NCI-H526 (cell line): ENCODE data around the gene PHEX.
A peak's percentile ranks its signal among the peaks of the same experiment; 100 is the strongest.
"Not testable (repeated sequence)": the region's sequence is repeated elsewhere in the genome, so short reads cannot be mapped to it uniquely, and the experiment has no call there.

Experiments
- DNase-seq, 2 experiments: peaks; one replicate each; lab custom pipeline; 2025; lab: John Stamatoyannopoulos, UW

PHEX gene

DNA sequence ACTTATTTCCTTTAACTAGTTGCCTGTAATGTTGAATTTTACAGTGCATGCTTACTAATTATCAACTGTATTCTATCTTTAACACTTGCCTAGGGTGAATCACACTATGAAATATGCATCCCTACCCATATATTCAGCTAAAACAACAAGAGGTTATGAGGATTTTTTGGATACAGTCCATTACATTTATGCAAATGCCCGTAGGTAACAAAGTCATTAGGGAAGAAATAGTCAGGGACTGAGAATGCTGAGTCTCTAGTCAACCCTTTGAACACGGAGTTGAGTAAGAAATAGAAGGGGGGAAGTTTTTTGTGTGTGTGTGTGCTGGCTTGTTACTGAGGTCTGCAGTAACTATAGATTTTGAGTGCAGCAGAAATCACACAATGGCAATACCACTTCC, 214.5 kb downstream of the PHEX start:
- DNase-seq: peak in 1 of 2 experiments; percentile 15

DNA sequence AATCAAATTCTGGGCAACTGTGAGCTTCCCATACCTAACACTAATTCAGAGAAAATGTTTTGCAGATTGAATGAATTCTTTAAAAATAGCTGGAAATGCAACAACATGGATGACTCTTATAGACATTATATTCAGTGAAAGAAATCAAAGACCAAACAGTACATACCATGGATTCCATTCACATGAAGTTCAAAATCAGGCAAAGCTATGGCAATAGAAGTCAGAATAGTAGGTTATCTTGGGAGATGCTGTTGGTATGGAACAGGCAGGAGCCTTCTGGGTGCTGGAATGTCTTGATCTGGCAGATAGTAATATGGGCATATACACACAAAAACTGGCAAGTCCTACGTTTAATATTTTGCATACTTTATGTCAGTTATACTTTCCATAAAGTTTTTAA, 215.0 kb downstream of the PHEX start:
- no peak for DNase-seq

DNA sequence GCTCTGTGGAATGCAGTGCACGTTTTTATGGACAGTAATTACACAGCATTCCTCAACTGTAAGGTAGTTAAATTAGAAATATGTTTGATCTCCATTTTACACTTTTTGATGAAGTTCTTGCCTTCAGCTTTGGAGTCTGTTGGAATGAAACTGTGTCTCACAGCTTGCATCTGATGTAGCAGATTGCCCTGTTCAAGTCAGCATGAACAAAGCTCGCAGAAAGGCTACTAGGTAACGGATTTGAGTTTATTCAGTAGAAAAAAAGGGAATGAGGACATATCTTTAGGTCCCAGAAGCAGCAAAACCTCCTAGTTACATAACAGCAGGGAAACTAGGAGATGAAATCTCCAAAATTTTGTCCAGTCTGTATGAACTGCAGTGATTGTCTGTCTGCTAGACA, 216.3 kb downstream of the PHEX start:
- DNase-seq: no peak

DNA sequence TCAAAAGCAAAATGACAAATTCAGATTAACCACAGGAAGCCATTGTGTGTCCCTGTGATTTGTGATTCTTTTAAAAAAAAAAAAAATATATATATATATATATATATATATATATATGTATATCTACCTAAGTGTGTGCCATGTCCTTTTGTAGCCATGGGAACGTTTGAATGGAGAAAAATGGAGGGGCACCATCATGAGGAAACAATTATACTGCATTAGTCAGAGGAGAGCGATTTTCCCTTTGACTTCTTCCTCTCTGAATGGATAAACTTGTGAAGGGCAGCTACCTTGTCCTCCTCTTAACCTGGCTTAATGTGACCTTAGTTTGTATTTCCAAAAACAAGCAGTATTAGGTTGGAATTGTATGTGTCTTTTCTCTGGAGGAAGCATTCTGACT, 217.2 kb downstream of the PHEX start:
- DNase-seq: no peak

DNA sequence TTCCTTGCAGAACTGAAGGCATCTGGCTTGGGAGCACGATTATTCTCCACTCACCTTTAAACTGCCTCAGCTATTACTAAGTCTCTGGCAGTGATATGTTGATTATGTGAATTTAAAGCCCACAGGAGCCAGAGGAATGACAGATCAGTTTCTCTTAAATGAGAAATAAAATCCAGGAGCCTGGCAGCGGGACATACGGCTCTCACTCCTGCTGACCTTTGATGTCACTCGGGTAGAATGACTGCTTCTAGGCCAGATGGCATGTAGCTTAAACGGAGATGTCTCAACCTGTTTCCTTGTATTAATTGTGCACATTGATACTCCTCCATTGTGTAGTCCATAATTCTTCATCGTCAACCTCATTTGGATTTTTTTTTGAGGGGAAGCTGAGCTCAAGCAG, 236.6 kb downstream of the PHEX start:
- DNase-seq: no peak

DNA sequence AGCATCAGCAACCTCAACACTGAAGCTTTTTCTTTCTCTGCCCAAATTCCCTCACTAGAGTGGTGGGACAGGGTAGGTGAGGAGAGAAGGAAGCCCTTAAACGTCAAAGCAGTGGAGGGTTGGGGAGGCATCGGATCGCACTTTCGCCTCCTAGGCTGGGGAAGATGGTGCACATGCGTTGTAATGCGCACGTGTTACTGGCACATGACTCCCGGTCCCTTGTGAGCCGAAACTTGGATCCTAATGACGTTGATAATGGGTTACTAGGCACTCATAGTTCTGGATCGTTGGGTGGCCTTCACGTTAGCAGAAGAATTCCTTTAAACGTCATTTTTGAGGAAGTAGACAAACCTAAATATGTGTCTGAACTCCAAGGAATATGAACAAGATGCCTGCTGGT, 240.5 kb downstream of the PHEX start, which contains the start of gene CBLL2:
TSS of gene CBLL2 (plus strand) at position 301 of the 400 bp plus-strand sequence. CDS start at position 380, 79 bp downstream.
- DNase-seq: no peak

DNA sequence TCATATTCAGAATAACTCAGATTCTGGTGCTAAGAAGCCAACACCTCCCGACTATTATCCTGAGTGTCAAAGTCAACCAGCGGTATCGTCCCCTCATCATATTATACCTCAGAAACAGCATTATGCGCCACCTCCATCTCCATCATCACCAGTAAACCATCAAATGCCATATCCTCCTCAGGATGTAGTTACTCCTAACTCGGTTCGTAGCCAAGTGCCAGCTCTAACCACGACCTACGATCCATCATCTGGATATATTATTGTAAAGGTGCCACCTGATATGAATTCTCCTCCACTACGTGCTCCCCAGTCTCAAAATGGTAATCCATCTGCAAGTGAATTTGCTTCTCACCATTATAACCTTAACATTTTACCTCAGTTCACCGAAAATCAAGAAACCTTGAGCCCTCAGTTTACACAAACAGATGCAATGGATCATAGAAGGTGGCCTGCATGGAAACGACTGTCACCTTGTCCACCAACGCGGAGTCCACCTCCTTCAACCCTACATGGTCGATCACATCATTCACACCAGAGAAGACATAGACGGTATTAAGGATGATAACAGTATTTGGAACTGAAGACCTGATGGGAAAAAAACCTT, 241.7 kb downstream of the PHEX start:
- no peak for DNase-seq

DNA sequence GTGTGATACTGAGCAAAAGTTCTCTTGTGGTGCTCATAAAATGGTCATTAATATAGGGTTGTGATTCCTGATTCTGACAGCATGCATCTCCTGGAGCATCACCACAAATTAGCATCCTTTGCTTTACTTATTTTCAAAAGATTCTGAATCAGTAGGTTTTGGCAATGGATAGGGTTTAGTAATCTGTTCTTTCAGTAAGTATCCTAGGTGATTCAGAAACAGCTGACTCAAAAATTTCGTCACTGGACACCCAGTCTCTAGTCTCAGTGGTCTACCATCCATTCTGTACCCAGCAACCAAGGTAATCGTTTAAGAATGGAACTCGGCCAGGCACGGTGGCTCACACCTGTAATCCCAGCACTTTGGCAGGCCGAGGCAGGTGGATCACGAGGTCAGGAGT, 244.7 kb downstream of the PHEX start:
- DNase-seq: no peak

DNA sequence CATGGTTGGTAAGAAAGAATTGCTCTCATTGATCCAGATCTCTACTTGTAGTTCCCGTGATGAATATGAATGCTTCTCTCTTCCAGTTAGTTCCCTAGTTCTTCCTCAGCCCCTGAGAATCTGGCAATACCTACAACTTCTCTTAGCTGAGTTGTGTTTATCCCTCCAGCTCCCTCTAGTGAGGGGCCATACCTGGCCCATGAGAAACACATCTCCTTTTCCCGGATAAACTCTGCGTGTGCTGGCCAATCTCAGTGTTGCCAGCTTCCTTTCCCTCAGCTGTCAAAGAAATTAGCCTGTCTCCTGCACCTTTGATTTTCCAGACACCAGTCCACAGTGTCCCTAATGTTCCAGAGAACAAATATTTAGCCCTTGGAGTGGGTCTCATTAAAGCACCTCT, 246.2 kb downstream of the PHEX start:
- peak in 1 of 2 experiments; percentile 11 for DNase-seq

DNA sequence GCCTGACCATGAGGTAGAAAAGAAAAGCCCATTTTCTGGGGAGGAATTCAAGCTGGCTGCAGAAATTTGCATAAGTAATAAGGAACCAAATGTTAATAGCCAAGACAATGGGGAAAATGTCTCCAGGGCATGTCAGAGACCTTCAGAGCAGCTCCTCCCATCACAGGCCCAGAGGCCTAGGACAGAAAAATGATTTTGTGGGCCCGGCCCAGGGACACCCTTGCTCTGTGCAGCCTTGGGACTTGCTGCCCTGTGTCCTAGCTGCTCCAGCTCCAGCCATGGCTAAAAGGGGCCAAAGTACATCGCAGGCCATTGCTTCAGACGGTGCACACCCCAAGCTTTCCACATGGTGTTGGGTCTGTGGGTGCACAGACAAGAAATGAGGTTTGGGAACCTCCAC, 257.1 kb downstream of the PHEX start:
- DNase-seq: not testable (repeated sequence)

DNA sequence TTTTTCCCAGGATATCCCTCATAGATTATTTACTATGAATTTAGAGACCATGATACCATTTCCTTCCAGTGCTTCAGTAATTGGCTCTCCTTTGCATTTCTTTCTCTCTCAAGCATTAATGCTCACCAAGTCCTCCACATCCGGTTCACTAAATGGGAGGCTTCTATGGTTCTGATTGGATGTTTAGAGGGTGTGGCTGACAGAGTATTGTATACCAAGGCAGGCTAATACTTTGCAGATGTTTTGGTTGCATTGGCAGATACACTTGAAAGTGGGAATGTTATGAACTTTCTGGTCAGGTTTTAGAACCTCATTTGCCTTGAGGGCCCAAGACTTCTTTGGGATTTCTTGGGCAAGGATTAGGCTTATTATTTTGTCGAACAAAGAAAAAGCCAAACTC, 264.7 kb downstream of the PHEX start:
- DNase-seq: no peak

DNA sequence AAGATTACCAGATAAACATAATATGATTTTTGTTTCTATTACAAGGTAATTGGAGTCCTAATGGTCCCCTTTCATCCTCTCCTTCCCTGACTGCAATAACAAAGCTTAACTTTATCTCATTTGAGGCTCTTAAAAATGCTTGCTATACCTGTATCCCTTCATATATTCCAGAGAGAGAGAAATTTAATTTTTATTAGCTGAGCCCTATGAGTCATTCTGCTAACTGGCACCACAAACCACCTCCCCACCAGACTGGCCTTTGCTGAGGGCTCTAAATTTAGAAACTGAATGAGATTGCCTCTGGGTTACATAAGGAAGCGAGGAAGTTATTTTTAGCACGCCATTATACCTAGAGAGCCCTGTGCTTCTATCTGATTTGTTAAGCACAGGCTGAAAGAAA, 268.0 kb downstream of the PHEX start:
- DNase-seq: peak; percentile 10 to 21
